Measurements from ENCODE around the gene YPEL2.

DNA sequence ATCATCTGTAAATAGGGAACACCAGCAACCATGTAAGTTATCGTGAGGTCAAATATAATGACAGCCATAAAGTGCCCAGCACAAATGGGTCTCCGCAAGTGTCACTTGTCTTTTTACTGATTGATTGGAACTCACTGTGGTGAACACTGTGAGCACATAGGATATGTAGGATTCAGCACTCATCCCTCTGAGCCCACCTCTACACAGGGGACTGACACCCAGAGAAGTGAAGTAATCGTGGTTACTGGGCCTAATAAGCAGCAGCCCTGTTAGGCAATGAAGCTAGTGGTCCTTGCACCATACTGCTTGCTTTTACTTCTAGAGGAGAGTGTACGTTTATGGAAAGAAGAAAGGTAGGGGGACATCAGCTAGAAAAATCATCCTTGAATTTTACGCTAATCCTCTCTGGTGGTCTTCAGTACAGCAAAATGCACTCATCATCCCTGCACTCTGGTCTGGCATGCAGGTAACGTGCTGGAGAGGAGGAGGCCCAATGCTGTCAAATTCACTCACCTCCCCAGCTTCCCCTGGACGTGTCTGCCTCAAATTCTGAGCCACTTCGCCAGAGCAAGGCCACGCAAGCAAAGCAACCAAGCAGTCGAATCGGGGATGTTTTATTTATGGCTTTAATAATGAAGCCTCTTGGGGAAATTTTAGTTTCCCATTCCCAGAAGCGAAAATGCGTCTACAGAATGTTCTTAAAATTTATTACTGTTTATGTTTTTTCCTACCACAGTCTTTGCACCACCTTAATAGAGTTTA lies 74.7 kb downstream of the YPEL2 start:
- TF ChIP-seq, protein P1, sequence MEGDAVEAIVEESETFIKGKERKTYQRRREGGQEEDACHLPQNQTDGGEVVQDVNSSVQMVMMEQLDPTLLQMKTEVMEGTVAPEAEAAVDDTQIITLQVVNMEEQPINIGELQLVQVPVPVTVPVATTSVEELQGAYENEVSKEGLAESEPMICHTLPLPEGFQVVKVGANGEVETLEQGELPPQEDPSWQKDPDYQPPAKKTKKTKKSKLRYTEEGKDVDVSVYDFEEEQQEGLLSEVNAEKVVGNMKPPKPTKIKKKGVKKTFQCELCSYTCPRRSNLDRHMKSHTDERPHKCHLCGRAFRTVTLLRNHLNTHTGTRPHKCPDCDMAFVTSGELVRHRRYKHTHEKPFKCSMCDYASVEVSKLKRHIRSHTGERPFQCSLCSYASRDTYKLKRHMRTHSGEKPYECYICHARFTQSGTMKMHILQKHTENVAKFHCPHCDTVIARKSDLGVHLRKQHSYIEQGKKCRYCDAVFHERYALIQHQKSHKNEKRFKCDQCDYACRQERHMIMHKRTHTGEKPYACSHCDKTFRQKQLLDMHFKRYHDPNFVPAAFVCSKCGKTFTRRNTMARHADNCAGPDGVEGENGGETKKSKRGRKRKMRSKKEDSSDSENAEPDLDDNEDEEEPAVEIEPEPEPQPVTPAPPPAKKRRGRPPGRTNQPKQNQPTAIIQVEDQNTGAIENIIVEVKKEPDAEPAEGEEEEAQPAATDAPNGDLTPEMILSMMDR (IDR thresholded peaks at IDR 0.05; ENCODE audit: poor library complexity), result no peak
- no peak for TF ChIP-seq EZH2phosphoT487 (IDR thresholded peaks at IDR 0.05; ENCODE audit: low read depth, severe bottlenecking, unreplicated experiment)

Measured in hepatocyte (in vitro differentiated cells).